ENCODE measurements around the gene ATG9B. TPM values are rescaled to one million over a fixed set of nuclear protein-coding genes. Genes with fewer than 3 reads are reported as not detected.
A peak's percentile ranks its signal among the peaks of the same experiment; 100 is the strongest.

Gene ATG9B
- total and polyA plus RNA-seq, 2 of the 13 experiments (the other 11 are each of a cell fraction or from before 2014, with no cell fraction given): 0.24 TPM; not detected in 1

- no peak for TF ChIP-seq GPBP1L1 (CRISPR knock-in tag; IDR thresholded peaks at IDR 0.05)
- no peak for TF ChIP-seq ELK4 (CRISPR knock-in tag; IDR thresholded peaks at IDR 0.05; ENCODE audit: borderline replicate concordance)
- no peak for TF ChIP-seq RBM22 (optimal IDR thresholded peaks at IDR 0.05; ENCODE audit: low read length)
- peak; percentile 41 for TF ChIP-seq NR2F6 (IDR thresholded peaks at IDR 0.05)
- peak; percentile 70 for TF ChIP-seq NR2F6 (CRISPR knock-in tag; IDR thresholded peaks at IDR 0.05)
- TF ChIP-seq ZNF251 (CRISPR knock-in tag; IDR thresholded peaks at IDR 0.05): no peak
- no peak for TF ChIP-seq ZNF703 (CRISPR knock-in tag; IDR thresholded peaks at IDR 0.05; ENCODE audit: borderline replicate concordance)
- 0 out of 2 replicates have a peak, but pooled peaks have one; percentile 36 for TF ChIP-seq MIXL1 (CRISPR knock-in tag; IDR thresholded peaks at IDR 0.05)
- no peak for TF ChIP-seq FOXA3 (CRISPR knock-in tag; IDR thresholded peaks at IDR 0.05)
- TF ChIP-seq ZMYM2 (CRISPR knock-in tag; IDR thresholded peaks at IDR 0.05): peak; percentile 46
- TF ChIP-seq ZNF142 (CRISPR knock-in tag; IDR thresholded peaks at IDR 0.05): no peak
- no peak for TF ChIP-seq PHB2 (IDR thresholded peaks at IDR 0.05; ENCODE audit: partially characterized antibody)
- no peak for TF ChIP-seq STAT5B (CRISPR knock-in tag; IDR thresholded peaks at IDR 0.05)
- TF ChIP-seq ZNF746 (CRISPR knock-in tag; IDR thresholded peaks at IDR 0.05): no peak
- peak; percentile 73 for TF ChIP-seq HNF4A (CRISPR knock-in tag; IDR thresholded peaks at IDR 0.05)
- TF ChIP-seq SRSF9 (IDR thresholded peaks at IDR 0.05; ENCODE audit: borderline replicate concordance, insufficient read depth, low read depth, low read length, poor library complexity, severe bottlenecking): no peak
- no peak for TF ChIP-seq PREB (CRISPR knock-in tag; IDR thresholded peaks at IDR 0.05)
- TF ChIP-seq TBX2 (CRISPR knock-in tag; IDR thresholded peaks at IDR 0.05; ENCODE audit: borderline replicate concordance): no peak
- TF ChIP-seq ZNF225 (CRISPR knock-in tag; IDR thresholded peaks at IDR 0.05): no peak
- TF ChIP-seq RBAK (CRISPR knock-in tag; IDR thresholded peaks at IDR 0.05): no peak
- TF ChIP-seq RORA (CRISPR knock-in tag; IDR thresholded peaks at IDR 0.05): no peak
- no peak for TF ChIP-seq ZNF280B (CRISPR knock-in tag; IDR thresholded peaks at IDR 0.05; ENCODE audit: borderline replicate concordance)
These were observed 18.7 kb downstream of the ATG9B start (continued) for GRCh38 chr7:151005566-151005965.
